Glutamatergic neuron (in vitro differentiated cells): ENCODE results near the gene BCL2. TPM values are rescaled to one million over a fixed set of nuclear protein-coding genes. Genes with fewer than 3 reads are reported as not detected.

Source experiments
- DNase-seq: peaks from one replicate; pipeline ENCODE4 v3.0.0; 2022
- H3K27ac Mint-ChIP-seq: one replicate; pipeline ENCODE4 v1.8.0; 2020; ENCODE audit warnings: mild to moderate bottlenecking, mixed read lengths, inconsistent platforms; ENCODE audit not compliant: unreplicated experiment
- H3K27me3 Mint-ChIP-seq: one replicate; pipeline ENCODE4 v1.8.0; 2020; ENCODE audit warnings: mild to moderate bottlenecking, moderate library complexity, mixed read lengths, inconsistent platforms; ENCODE audit not compliant: unreplicated experiment
- H3K36me3 Mint-ChIP-seq: one replicate; pipeline ENCODE4 v1.8.0; 2020; ENCODE audit warnings: mild to moderate bottlenecking, mixed read lengths, inconsistent platforms; ENCODE audit not compliant: unreplicated experiment
- H3K4me1 Mint-ChIP-seq: one replicate; pipeline ENCODE4 v1.8.0; 2020; ENCODE audit warnings: mild to moderate bottlenecking, low read depth, mixed read lengths, inconsistent platforms; ENCODE audit not compliant: unreplicated experiment
- H3K4me3 Mint-ChIP-seq: one replicate; pipeline ENCODE4 v1.8.0; 2020; ENCODE audit warnings: mild to moderate bottlenecking, mixed read lengths, inconsistent platforms; ENCODE audit not compliant: unreplicated experiment
- H3K9me3 Mint-ChIP-seq: one replicate; pipeline ENCODE4 v1.8.0; 2020; ENCODE audit warnings: mild to moderate bottlenecking, moderate library complexity, mixed read lengths, inconsistent platforms; ENCODE audit not compliant: unreplicated experiment
- total RNA-seq: library from RNA; stranded (reverse); fragmentation: NEBNext Ultra II Directional; extraction: Animal tissue kit (Norgen Biotek cat#: 25700); gene quantifications from one replicate; pipeline ENCODE4 v1.2.1, GENCODE V29; 2021; ENCODE audit not compliant: unreplicated experiment
- TF ChIP-seq, protein P1 (sequence below): fragments of 200-600 bp; sonication (generic); IDR thresholded peaks from one replicate; pipeline ENCODE4 v1.5.0; 2021; ENCODE audit not compliant: partially characterized antibody, unreplicated experiment

The BCL2 gene
- total RNA-seq, 1 donor from 2014 or later, result 6.8 TPM

DNA sequence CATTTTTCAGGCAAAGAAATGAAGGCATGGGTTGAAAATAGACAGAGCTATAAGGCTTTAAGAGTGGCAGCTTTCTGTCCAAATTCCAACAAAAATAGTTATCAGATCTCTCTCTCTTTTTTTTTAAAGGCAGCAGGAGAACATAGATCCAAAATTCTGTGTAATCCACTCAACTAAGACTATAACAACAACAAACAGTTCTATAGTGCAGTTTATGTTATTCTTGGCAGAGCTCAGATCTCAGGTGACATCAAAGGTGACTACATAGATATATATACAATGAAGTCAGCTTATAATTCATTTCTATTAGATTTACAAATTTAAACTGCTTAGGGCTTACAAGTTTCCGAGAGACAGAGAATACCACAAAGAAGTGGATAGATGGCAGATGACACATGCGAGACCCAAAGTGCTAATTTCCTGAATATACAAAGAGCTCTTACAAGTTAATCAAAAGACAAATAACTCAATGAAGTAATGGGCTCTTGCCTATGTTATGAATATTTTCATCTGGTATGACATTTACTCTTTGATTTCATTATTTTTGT is 223.2 kb downstream of the BCL2 start:
- Mint-ChIP-seq H3K27me3 (peaks cover 2% of the 10 kb centered on the region), H3K36me3 (no peaks in the 10 kb centered on the region), H3K27ac (no peak overlapping the region), H3K4me1 (no peaks in the 10 kb centered on the region), H3K9me3 (peaks cover 2% of the 10 kb centered on the region), H3K4me3 (no peak overlapping the region)
- DNase-seq, result no peak
- TF ChIP-seq, protein P1, sequence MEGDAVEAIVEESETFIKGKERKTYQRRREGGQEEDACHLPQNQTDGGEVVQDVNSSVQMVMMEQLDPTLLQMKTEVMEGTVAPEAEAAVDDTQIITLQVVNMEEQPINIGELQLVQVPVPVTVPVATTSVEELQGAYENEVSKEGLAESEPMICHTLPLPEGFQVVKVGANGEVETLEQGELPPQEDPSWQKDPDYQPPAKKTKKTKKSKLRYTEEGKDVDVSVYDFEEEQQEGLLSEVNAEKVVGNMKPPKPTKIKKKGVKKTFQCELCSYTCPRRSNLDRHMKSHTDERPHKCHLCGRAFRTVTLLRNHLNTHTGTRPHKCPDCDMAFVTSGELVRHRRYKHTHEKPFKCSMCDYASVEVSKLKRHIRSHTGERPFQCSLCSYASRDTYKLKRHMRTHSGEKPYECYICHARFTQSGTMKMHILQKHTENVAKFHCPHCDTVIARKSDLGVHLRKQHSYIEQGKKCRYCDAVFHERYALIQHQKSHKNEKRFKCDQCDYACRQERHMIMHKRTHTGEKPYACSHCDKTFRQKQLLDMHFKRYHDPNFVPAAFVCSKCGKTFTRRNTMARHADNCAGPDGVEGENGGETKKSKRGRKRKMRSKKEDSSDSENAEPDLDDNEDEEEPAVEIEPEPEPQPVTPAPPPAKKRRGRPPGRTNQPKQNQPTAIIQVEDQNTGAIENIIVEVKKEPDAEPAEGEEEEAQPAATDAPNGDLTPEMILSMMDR, result no peak

DNA sequence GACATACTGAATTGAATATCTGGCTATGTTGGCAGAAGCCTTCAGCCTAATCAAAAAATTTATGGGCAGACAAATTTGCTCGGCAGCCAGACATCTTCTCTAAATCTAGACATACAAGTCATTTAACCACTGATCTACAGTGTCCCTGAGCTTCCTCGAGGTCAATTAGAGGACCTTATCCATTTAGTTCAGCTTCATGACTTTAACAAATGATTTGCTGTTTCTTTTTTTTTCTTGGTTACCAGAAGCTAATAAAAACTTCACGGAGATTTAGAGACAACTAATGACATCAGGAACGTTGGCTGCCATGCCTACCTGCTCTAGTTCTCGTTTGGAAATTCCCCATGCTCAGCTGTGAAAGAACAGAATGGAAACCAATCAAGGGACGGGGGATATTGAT is 223.8 kb downstream of the BCL2 start:
- peaks cover 2% of the 10 kb centered on the region for H3K9me3 Mint-ChIP-seq
- no peak for DNase-seq
- TF ChIP-seq, protein P1, result no peak
- no peak overlapping the region for H3K4me3 Mint-ChIP-seq
- no peaks in the 10 kb centered on the region for H3K36me3 Mint-ChIP-seq
- H3K27ac Mint-ChIP-seq, result no peak overlapping the region
- no peaks in the 10 kb centered on the region for H3K4me1 Mint-ChIP-seq
- H3K27me3 Mint-ChIP-seq, result peaks cover 2% of the 10 kb centered on the region

DNA sequence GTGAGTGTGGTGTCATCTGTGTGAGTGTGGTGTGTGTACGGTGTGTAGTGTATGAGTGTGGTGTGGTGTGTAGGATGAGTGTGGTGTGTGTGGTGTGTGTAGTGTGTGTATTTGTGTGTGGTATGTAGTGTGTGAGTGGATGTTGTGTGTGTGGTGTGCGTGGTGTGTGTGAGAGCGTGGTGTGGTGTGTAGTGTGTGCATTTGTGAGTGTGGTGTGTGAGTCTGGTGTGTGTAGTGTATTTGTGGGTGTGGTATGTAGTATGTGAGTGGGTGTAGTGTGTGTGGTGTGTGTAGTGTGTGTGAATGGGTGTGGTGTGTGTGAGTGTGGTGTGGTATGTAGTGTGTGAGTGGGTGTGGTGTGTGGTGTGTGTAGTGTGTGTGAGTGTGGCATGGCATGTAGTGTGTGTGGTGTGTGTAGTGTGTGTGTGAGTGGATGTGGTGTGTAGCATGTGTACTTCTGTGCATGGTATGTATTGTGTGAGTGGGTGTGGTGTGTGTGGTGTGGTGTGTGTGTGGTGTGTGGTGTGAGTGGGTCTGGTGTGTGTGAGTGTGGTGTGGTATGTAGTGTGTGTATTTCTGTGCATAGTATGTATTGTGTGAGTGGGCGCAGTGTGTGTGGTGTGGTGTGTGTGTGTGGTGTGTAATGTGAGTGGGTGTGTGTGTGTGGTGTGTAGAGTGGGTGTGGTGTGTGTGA is 227.8 kb downstream of the BCL2 start:
- no peaks in the 10 kb centered on the region for H3K36me3 Mint-ChIP-seq
- H3K4me3 Mint-ChIP-seq, result no peak overlapping the region
- TF ChIP-seq, protein P1, result no peak
- peaks cover 2% of the 10 kb centered on the region for H3K9me3 Mint-ChIP-seq
- H3K27me3 Mint-ChIP-seq, result peaks cover 2% of the 10 kb centered on the region
- DNase-seq, result no peak
- peaks cover 2% of the 10 kb centered on the region for H3K4me1 Mint-ChIP-seq
- H3K27ac Mint-ChIP-seq, result no peak overlapping the region

DNA sequence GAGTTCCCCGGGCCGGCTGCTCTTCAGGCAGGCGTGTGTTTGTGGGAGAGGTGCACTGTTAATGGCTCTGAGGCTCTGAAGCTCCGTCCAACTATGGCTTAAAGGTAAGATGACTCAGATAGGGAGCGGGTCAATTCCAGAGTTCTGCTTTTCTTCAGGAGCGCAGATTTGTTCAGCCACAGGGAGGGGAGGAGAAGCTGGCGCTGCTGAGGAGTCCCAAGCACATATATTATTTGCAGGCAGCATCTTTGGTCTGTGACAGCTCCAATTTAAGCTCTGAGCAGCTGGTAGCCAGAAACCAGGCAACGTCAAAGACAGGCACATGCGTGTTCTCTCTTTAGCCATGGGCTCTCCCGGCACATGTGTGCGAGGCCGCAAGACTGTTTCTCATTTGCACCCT is 229.2 kb downstream of the BCL2 start:
- H3K4me1 Mint-ChIP-seq, result peaks cover 2% of the 10 kb centered on the region
- H3K27ac Mint-ChIP-seq, result no peak overlapping the region
- peaks cover 2% of the 10 kb centered on the region for H3K27me3 Mint-ChIP-seq
- TF ChIP-seq, protein P1, result no peak
- no peak for DNase-seq
- no peak overlapping the region for H3K4me3 Mint-ChIP-seq
- H3K36me3 Mint-ChIP-seq, result no peaks in the 10 kb centered on the region
- H3K9me3 Mint-ChIP-seq, result peaks cover 2% of the 10 kb centered on the region

DNA sequence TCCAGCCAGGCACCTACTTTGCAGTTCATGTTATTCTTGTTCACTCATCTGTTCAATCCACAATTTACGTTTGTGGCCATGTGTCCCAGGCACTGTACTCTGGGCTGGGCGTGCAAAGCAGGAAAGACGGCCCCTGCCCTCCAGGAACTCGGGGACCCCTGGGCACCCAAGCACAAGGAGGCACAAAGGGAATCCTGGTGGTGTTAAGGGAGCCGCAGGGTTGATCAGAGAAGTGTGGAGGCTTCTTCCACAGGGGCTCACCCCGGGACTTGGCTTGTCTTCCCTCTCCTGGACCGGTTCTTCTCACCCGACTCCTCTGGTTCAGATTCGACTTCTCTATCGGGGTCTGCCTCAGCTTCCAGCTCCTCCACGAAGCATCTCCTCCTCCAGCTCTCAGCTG is 230.5 kb downstream of the BCL2 start:
- H3K27ac Mint-ChIP-seq, result no peak overlapping the region
- TF ChIP-seq, protein P1, result no peak
- H3K4me3 Mint-ChIP-seq, result no peak overlapping the region
- H3K27me3 Mint-ChIP-seq, result peaks cover 2% of the 10 kb centered on the region
- H3K36me3 Mint-ChIP-seq, result no peaks in the 10 kb centered on the region
- H3K9me3 Mint-ChIP-seq, result peaks cover 2% of the 10 kb centered on the region
- no peak for DNase-seq
- peaks cover 2% of the 10 kb centered on the region for H3K4me1 Mint-ChIP-seq
